HG03558 (cell line): ENCODE data around the gene OTOGL.
"Not testable (repeated sequence)": the region's sequence is repeated elsewhere in the genome, so short reads cannot be mapped to it uniquely, and the experiment has no call there.

Source experiments
- ATAC-seq: cut with Tn5 transposase; IDR thresholded peaks from one replicate; pipeline ENCODE4 v1.9.1; 2021; ENCODE audit warnings: moderate number of reproducible peaks; ENCODE audit not compliant: unreplicated experiment; ENCODE audit errors: extremely low read depth

Gene OTOGL

DNA sequence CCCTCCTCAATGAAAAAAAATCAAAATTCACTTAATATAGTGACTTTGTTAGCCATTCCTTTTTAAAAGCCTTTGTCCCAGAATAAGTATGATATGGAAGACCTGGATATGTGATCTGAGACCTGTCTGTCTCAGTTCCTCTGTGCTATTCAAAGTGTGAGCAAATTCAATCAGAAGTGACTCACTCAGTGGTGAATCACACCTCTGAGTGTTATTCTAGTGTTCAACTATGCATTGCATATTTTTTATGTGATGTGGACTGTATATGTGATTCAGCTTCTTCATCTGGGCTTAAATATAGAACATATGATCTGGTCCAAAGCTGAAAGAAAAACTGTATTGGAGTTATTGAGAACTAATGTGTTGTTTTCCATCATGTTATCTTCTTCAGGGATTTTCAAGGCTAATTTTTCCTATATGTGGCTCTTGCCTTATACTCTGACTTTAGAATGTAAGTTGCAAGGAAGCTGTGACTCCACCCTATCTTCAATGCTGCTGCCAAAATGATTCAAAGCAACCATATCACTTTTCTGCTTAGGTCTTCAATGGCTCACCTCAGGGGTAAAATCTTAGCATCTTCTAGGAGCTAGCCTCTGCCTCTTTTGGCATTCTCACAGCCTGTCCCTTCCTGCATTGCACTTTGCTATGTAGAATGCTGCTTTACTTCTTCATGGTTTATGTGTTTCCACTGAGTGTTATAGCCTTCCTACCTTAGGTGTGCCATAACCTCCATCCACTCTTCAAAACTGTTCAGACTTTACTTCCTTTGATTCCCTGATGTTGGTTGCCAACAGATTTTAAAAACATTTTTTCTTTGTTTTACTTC is 169.8 kb downstream of the OTOGL start:
- no peak for ATAC-seq

DNA sequence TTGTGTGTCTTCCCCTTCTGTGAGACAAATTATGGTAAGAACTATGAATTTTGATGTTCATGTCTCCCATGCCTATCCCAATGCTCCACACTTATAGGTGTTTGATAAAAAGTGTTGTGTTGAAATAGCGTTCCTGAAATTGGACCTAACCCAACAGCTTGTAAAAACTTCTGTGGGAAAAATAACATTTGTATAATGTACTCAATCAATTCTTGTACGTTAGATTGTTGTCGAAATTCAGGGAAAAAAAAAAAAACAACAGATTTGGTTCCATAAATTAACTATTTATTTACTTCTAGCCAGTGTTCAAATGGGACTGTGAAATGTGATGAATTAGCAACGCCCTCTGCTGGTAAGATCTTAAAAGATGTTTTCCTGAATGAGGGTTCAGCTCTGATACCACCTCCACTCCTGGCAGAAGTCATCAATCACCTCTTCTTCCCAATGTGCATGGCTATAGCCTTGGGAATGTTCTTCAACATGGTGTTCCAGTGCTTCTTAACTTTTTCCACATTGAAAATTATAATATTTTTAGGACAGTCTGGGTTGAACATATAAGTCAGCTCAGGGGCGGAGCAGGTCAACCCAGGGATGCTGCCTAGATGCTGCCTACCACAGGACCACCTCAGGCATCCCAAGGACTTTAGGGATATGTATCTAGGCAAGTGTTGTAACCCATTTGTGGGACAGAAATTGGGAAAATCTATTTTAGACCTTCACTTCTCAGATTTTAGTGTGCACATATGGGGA is 170.6 kb downstream of the OTOGL start:
- ATAC-seq, result no peak

DNA sequence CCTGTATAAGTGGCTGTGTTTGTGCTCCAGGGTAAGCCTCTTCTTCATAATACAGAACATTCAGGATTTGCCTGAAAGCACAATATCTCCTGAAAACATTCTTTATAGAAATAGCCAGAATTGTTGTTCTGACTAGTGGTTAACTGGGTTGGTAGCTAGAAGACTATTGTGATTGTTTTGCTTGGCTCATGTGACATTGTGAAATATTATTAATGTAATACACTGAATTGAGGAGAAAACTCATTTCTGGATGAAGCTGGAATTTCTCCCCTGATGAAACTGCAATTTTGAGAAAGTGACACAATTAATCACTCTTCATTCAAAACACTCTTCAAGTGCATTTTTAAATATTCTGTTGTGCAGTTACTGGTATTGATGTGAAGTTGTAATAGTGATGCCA is 172.4 kb downstream of the OTOGL start:
- no peak for ATAC-seq

DNA sequence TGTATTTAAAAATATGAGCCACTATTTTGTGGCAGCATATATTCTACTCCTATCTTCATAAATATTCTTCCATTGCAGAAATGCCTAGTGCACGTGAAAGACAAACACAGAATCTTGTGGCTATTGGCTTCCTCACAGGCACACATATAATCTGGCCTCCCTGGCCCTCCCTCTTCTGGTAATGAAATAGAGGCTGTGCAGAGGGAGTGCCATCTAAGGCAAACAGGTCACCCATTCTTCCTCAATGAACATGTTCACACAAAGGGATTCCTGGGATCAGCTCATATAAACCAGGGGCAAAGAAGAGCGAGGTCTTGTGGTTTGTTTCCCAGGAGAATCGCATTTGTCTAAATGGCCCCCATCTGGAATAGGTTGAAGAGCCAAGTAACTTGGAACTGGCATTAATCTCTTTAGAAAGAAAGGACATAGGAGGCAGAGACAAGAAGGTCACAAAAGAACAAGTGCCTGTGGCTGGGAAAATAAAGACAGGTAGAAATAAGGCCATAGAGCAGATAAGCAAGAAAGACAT is 173.1 kb downstream of the OTOGL start:
- no peak for ATAC-seq

DNA sequence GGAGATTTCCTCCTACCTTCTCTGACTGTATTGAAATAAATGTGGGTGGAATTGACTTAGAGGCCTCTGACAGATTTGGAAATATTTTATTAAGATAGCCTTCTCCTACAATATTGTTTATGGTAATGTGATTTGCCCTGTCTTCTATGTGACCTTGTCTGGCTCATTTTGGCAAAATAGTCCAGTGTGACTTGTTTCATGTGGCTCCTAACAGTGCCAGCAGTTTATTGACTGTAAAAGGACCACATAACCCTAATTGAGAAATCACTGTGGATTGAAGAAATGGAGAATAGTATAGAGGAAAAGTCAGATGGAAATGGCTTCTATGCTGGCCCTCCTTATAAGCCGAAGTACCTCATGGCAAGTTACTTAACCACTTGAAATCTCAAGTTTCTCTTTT is 173.8 kb downstream of the OTOGL start:
- no peak for ATAC-seq

DNA sequence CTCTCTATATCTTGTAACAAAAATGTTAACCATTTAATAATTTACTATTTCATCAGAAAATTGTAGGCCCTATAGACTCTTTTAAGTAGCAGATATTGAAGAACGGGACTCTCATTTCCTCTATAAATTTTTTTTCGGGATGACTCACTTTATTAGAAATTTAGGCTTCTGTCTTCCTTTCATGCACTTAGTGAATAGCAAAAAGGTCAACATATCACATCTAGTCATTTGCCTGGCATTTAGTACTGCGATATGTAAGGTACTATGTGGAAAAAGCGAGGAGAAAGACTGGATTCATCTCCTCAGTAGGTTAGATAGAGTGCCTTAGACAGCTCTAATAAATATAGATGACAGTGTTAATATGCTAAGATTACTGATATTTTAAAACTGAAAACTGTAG is 178.4 kb downstream of the OTOGL start:
- no peak for ATAC-seq

DNA sequence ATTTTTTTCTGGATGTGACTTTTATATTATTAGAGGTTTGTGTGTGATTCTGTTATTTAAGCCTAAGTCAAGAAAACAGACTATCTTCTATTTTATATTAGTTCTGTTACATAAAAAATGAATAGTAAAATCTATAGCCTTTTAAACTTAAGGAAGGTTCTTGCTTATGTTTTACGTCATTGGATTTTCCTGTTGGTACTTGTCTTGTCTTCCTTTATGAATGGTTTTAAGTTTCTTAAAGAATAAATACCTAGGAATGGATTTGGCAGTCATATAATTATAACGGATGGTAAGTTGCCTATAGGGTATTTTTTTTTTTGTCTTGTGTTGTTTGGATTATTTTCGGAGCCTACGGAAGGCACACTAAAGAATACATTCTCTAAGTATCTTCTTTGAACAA is 182.9 kb downstream of the OTOGL start:
- no peak for ATAC-seq

DNA sequence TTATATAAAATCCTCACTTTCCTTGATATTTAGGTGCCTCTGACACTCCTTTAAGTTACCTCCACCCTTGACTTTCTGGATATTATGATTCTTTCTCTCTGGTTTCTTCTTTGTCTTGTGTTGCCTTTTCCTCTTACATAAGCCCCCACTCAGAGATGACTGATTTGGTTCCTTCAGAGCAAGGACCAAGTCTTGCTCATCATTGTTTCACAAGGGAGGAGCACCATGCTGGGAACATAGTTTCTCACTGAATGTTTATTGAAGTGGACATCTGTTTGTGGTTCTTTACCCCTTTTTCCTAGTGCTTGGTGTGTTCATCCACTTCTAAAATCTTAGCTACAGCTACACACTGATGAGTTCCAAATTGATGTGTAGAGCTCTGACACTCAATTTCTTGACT is 183.4 kb downstream of the OTOGL start:
- ATAC-seq, result no peak

DNA sequence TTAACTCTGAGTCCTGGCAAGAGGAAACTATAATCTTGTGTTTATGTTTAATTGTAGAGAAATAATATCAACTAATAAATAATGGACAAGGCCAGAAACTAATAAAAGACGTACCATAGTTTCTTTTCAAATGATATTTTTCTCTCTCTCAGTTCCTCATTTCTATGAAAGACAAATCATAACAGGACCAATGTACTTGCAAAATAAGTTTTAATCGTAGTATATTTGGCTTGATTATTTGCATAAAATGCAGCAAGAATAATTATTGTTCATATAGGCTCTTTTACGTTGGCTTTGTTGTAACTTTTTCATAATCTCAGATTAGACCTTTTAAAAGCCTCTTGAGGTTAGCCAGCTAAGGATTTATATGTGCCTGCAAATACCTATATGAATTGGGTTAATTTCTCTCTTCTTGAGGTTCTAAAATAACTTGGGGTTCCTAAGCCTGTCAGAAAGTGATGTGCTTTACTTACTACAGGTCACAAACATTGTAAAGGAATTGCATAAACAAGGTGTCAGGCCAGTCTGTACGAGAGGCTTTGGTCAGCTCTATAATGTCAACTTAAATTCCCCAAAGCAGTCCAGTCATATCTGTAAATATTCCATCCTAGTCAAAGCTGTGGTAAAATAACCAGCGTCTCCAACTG is 191.9 kb downstream of the OTOGL start:
- no peak for ATAC-seq

DNA sequence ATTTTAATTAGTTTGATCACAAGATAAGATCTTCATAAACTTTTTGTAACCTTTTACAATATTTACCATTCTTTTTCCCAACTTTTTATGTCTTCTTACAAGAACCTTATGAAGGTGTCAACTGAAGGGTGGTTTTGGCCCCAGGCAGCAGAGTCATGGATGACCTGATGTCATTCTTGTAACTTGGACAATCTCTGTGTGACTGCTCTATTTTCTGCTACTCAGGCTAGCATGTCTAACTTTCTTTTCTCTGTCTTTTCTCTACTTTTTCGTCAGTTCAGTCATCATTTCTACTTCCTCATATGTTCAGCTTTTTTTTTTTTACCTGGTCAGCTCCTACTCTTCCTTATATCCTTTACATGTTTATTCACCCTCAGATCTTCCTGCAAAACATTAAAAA is 194.0 kb downstream of the OTOGL start:
- ATAC-seq, result peak; percentile 26

DNA sequence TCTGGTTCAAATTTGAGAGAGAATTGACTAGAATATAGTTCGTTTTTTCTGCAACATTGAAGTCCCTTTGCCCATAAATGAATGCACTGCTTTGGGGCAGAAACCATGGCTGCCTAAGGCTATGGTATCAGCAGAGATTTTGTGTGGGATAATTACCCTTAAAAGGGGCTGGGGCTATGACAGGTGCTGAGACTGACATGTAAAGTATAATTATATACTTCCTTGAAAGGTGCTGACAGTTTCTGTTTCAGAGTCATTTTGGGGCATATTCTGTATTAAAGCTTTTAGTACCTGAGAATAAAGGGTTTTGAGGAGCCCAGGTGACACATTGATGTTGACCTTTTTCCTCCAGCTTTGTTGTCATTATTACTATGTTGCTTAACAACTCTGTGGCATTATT is 194.4 kb downstream of the OTOGL start:
- peak; percentile 68 for ATAC-seq

DNA sequence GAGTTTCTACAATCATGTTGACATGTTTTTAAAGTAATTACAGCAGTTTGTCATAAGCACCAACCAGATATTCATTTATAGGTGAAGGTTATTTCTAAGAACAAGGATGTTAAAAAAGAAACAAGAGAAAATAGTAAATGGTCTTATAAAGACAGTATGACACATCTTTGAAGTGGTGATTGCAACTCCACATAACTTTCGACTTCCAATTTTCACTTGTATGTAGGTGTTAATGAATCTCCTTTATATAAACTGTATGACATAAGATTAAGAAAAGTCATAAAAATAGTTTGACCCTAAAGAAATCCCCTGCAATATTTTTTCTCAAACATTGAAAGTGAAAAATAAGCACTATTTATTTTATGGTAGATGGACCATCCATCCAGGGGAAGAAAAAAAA is 199.9 kb downstream of the OTOGL start:
- no peak for ATAC-seq

DNA sequence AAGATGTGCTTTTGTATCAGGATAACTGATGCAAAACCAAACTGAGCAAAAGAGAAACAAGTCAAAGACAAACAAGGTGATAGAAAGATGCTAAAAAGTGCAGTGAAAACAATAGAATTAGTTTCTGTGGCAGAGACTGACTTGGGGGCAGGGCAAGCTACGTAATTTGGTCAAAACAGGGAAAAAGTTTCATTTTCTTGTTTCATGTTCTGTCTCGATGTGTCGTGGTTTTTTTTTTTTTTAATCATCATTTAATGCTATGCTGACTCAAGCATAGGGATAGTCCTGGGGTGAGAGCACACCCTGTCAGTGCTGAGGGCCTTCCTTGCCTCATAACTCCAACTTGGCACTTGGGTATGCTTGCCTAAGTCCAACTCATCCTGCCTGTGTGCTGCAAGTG is 200.6 kb downstream of the OTOGL start:
- peak; percentile 85 for ATAC-seq

DNA sequence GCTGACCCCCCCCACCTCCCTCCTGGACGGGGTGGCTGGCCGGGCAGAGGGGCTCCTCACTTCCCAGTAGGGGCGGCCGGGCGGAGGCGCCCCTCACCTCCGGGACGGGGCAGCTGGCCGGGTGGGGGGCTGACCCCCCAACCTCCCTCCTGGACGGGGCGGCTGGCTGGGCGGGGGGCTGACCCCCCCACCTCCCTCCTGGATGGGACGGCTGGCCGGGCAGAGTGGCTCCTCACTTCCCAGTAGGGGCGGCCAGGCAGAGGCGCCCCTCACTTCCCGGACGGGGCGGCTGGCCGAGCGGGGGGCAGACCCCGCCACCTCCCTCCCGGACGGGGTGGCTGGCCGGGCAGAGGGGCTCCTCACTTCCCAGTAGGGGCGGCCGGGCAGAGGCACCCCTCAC is 208.1 kb downstream of the OTOGL start:
- not testable (repeated sequence) for ATAC-seq

DNA sequence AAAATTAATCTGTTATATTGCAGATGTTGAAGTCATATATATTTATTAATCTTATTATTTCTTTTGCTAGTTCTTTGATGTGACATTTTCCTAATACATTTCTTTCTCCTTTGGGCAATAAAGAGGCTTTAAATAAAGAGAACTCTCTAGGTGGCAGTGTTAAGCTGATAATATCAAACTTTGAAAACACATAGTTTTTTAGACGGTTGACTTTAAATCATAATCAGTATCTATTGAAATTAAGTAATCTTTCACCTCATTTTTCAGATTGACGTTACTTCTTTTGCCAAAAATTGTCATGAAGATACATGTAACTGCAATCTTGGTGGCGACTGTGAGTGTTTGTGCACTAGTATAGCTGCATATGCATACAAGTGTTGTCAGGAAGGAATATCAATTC is 213.9 kb downstream of the OTOGL start:
- ATAC-seq, result no peak

DNA sequence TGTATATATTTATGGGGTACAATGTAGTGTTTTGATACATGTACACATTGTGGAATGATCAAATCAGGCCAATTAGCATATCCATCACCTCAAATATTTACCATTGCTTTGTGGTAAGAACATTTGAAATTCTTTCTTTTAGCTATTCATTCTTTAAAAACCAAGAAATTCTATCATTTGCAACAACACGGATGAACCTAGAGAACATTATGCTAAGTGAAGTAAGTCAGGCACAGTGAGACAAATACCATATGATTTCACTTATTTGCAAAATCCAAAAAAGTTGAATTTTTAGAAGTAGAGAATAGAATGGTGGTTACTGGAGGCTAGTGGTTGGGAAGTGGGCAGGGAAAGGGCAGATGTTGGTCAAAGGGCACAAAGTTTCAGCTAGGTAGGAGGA is 215.4 kb downstream of the OTOGL start:
- no peak for ATAC-seq

DNA sequence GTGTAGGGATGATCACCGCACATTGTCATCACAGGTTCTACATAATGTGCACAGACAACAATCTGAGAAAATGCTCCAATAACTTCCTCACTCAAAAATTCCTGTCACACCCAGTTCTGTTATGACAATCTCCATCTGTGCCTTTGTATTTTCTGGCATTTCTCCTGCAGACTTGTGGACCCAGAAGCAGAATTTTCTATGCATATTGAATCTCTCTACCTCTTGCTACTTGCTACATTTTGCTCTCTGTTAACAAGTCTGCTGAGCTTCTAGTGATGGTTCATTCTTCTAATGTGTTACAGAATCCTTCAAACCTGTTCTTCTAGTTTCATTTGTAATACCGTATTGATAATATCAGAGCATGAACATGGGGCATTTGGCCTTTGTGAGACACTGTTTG is 216.9 kb downstream of the OTOGL start:
- no peak for ATAC-seq

DNA sequence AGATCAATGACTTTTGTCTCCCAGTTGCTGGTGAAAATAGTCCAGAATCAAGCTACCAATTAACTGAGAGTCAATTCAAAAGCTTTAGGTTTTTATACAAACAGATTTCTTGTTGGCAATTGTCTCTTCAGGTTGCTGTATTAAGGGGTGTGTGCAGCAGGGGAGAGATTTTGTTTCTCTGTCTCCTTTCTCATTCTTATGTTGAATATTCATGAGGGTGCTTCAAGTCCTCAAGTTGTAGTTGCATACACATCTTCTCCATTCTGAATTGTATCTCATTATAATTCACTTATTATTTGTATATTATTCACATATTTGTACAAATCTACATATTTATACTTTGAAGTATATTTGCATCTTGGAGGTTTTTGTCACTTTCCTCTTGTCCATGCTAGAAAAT is 218.0 kb downstream of the OTOGL start:
- ATAC-seq, result no peak

DNA sequence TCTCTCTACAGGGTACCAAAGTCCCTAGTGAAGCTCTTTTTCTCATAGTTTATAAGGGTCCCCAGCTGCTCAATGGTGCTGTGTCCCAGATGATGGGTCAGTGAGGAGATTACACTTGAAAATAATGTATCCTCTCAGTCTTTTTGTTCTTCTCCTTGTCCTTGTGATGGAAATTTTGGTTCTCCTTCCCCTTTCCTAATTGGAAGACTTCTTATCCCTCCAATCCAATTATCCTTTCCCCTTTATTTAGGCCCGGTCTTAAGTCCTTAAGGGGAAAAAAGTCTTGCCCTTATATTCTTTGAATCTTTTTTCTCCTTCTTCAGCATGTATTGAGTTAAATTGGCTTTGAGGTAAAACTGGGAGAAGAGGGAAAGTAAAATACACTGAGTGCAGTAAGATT is 218.6 kb downstream of the OTOGL start:
- ATAC-seq, result no peak

DNA sequence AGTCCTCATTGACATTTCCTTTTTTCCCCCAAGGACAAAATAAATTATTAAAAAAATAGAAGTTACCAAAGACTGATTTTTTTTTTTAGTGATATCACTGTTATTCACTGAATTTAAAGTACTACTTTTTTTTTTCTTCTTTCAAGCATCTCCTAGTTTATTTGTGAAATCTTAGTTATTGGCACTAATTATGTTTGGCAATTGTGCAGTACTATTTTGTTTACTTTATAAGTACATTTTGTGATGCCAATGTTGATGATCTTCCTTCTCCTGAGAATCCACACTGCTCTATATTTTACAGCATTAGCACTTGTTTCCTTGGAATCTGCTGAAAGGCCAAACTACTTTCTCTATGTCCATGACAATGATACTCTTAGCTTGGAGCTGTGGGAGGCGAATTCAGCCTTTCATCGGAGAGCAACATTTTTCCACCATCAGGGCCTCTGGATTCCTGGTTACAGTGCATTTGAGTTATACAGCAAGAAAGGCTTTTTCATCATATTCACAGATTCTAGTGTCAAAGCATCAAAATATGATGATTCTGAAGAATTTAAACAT is 220.9 kb downstream of the OTOGL start:
- no peak for ATAC-seq

DNA sequence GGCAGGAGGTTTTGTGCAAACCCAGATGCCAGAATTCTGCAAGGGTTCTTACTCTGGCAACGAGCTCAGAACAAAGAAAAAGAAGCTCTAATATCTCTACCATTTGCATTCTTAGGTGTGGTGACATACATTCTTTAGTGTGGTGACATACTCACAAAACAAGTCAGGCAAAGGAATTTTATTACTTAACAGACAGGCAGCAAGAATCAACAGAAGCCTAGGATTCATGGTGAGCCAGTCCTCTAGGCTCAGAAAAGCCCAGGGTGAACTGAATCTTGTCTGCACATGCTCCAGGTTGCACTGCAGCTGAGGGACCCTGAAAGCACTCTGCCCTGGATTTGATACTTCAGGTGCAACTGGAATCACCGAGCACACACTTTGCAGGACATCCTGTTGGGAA is 222.3 kb downstream of the OTOGL start:
- ATAC-seq, result no peak
